G401.6 (cell line): ENCODE data around the gene MATN1.

Source experiments
- FAIRE-seq: peaks from 2 replicates; lab custom pipeline; 2012; peaks lifted over from hg19 to GRCh38; lab: Jason Lieb, UNC

Gene MATN1

GRCh38 chr1:30744060-30744756 lies 20.8 kb upstream of the MATN1 start:
- FAIRE-seq: no peak

- no peak for FAIRE-seq
Observed at GRCh38 chr1:30743584-30744059, 20.2 kb upstream of the MATN1 start.

- FAIRE-seq: no peak
Observed at GRCh38 chr1:30742963-30743559, 19.7 kb upstream of the MATN1 start.

- no peak for FAIRE-seq
Observed at GRCh38 chr1:30742300-30742962, 19.0 kb upstream of the MATN1 start.

- no peak for FAIRE-seq
Observed at GRCh38 chr1:30741239-30741894, 18.0 kb upstream of the MATN1 start.

GRCh38 chr1:30740251-30741238 lies 17.2 kb upstream of the MATN1 start:
- no peak for FAIRE-seq

- FAIRE-seq: no peak
Observed at GRCh38 chr1:30739601-30740000, 16.2 kb upstream of the MATN1 start.

- FAIRE-seq: no peak
Observed at GRCh38 chr1:30738715-30739559, 15.6 kb upstream of the MATN1 start.

- FAIRE-seq: no peak
Observed at GRCh38 chr1:30738040-30738714, 14.8 kb upstream of the MATN1 start.

- no peak for FAIRE-seq
Observed at GRCh38 chr1:30737357-30738039, 14.1 kb upstream of the MATN1 start.

- no peak for FAIRE-seq
Observed at GRCh38 chr1:30735668-30736498, 12.5 kb upstream of the MATN1 start.

GRCh38 chr1:30735124-30735523 lies 11.7 kb upstream of the MATN1 start:
- no peak for FAIRE-seq

- FAIRE-seq: no peak
Observed at GRCh38 chr1:30734580-30734979, 11.2 kb upstream of the MATN1 start.

- no peak for FAIRE-seq
Observed at GRCh38 chr1:30734106-30734505, 10.7 kb upstream of the MATN1 start.

GRCh38 chr1:30733493-30733892 lies 10.1 kb upstream of the MATN1 start:
- no peak for FAIRE-seq

- FAIRE-seq: no peak
Observed at GRCh38 chr1:30732277-30732996, 9.1 kb upstream of the MATN1 start.

- FAIRE-seq: no peak
Observed at GRCh38 chr1:30731806-30732276, 8.5 kb upstream of the MATN1 start.
